ENCODE data around the gene SPOCK1.
"Not testable (repeated sequence)": the region's sequence is repeated elsewhere in the genome, so short reads cannot be mapped to it uniquely, and the experiment has no call there.

SPOCK1 gene

DNA sequence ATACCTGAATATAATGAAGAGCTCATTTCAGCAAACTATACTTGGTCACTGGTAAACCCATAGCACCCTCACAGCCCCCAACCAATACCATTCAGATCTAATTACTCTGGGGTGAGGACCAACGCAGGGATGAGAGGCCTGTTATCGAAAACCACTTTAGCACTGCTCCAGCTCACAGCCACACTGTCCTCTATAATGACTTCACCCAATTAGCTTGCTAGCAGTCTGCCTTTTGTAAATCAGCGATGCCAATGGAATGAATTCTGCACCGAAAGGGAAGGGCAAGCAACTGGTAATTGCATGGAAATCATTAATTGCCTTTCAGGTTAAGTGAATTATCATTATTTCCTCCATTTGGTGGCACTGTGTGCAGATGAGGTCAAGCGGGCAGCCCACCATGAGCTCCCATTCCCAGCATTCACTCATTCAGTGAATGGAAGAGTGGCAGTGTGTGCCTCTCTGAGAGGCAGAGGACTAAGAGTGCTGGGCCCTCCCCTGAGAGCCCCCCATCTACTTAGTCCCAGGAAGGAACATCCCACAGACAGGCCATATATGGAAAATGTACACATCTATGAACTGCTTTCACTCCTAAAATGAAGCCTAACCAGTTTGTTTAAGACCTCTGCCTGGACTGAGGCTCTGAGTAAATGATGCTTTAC is 262.1 kb downstream of the SPOCK1 start:
- no peaks in the 10 kb centered on the region for H3K36me3 ChIP-seq (ENCODE audit: insufficient read depth, low read depth, low read length)
- no peak overlapping the region for H3K9ac ChIP-seq (ENCODE audit: low read depth, low read length)
- H3K4me3 ChIP-seq (ENCODE audit: low read length) = no peak overlapping the region
- no peaks in the 10 kb centered on the region for H3K4me1 ChIP-seq (ENCODE audit: insufficient read depth, low read length)
- no peaks in the 10 kb centered on the region for H3K27me3 ChIP-seq (ENCODE audit: insufficient read depth, low read length)
- no peaks in the 10 kb centered on the region for H3K9me3 ChIP-seq (ENCODE audit: insufficient read depth, low read depth, low read length)
- no peak overlapping the region for H3K27ac ChIP-seq (ENCODE audit: low read length)

DNA sequence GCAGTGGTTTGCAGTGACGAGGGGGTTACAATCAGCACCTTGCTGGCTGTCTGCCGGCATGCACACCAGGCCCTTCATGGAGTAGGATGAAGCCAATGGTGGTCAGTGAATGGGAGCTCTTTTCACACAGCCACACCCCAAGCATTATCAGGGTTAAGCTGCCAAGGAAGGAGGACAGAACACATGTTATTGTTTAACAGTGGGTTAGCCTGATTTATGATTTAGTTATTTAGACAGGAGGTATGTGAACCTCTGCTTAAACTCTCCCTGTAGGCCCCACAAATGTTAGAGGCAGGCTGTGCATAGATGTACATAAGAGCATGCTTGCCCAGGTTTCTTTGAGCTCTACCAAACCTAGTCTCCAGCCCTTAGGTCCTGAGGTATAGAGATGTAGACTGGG is 262.9 kb downstream of the SPOCK1 start:
- H3K36me3 ChIP-seq (ENCODE audit: insufficient read depth, low read depth, low read length) = no peaks in the 10 kb centered on the region
- no peaks in the 10 kb centered on the region for H3K4me1 ChIP-seq (ENCODE audit: insufficient read depth, low read length)
- no peak overlapping the region for H3K27ac ChIP-seq (ENCODE audit: low read length)
- H3K27me3 ChIP-seq (ENCODE audit: insufficient read depth, low read length) = no peaks in the 10 kb centered on the region
- no peak overlapping the region for H3K4me3 ChIP-seq (ENCODE audit: low read length)
- H3K9me3 ChIP-seq (ENCODE audit: insufficient read depth, low read depth, low read length) = no peaks in the 10 kb centered on the region
- no peak overlapping the region for H3K9ac ChIP-seq (ENCODE audit: low read depth, low read length)

DNA sequence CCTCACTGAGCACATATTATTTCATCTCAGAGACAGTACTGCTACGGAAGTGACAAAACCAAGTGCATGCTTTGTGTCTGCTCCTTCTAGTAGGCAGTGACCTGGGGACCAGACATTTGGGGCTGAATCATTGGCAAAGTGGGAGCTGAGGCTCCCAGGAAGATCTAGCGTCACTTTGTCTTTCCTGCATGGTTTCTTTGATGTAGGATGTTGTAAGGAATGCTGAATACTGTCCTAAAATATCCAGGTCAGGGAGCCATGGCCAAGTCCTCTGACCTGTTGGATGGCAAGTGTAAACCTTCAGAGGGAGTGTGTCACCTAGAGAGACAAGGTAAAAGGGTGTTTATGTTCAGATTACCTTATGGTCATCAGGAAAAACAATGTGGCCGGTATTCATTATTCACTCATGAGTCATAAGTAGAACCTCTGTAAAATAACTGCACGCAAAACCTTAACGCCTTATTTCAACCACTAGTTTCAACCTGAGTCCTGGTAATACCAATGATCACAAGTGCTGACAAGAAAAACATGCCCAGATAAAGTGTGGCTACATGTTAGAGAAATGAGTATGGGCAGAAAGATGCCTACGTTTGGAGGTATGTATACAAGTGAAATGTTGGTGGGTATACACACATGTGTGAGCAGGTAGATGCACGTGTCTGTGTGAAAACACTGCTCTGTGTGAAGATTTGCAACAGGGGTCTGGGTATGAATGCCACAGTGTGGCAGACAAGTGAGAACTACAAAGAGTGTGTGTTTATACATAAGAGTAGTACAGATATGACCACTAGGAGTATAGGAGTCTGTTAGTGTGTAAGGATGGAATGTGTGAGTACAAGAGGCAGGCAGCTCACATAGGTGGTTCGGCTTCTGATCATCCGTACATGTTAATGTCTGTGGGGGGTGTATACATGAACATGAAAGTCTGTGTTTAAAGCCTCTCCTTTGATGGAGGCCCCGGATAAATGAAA is 263.9 kb downstream of the SPOCK1 start:
- Histone ChIP-seq H3K27ac (ENCODE audit: low read length) (no peak overlapping the region), H3K4me1 (ENCODE audit: insufficient read depth, low read length) (no peaks in the 10 kb centered on the region), H3K36me3 (ENCODE audit: insufficient read depth, low read depth, low read length) (no peaks in the 10 kb centered on the region), H3K4me3 (ENCODE audit: low read length) (no peak overlapping the region), H3K9ac (ENCODE audit: low read depth, low read length) (no peak overlapping the region), H3K27me3 (ENCODE audit: insufficient read depth, low read length) (no peaks in the 10 kb centered on the region), H3K9me3 (ENCODE audit: insufficient read depth, low read depth, low read length) (no peaks in the 10 kb centered on the region)

DNA sequence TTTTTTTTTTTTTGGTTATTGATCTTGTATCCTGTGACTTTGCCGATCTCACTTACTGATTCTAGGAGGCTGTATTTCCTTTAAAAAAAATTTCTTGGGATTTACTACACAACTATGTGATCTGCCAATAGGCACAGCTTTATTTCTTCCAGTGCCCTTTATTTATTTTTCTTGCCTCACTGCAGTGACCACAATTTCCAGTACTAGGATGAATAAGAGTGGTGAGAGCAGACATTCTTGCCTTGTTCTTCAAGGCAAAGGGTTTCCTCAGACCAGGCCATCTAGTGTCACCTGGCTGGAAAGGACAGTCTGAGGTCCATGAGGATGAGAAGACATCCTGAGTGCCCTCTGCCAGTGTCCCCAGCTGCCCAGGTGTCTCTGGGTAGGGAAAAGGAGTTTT is 265.4 kb downstream of the SPOCK1 start:
- H3K9ac ChIP-seq (ENCODE audit: low read depth, low read length) = no peak overlapping the region
- no peaks in the 10 kb centered on the region for H3K36me3 ChIP-seq (ENCODE audit: insufficient read depth, low read depth, low read length)
- no peak overlapping the region for H3K27ac ChIP-seq (ENCODE audit: low read length)
- H3K9me3 ChIP-seq (ENCODE audit: insufficient read depth, low read depth, low read length) = no peaks in the 10 kb centered on the region
- H3K4me1 ChIP-seq (ENCODE audit: insufficient read depth, low read length) = no peaks in the 10 kb centered on the region
- no peak overlapping the region for H3K4me3 ChIP-seq (ENCODE audit: low read length)
- no peaks in the 10 kb centered on the region for H3K27me3 ChIP-seq (ENCODE audit: insufficient read depth, low read length)

DNA sequence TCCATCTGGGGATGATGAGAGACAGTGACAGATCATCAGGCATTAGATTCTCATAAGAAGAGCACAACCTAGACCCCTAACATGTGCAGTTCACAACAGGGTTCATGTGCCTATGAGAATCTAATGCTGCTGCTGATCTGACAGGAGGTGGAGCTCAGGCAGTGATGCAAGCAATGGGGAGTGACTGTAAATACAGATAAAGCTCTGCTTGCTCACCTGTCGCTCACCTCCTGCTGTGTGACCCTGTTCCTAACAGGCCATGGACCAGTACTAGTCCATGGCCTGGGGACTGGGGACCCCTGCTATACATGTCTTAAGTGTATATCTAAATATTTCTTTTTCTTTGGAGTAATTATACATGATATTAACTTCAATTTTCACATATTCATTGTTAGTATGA is 265.8 kb downstream of the SPOCK1 start:
- H3K9ac ChIP-seq (ENCODE audit: low read depth, low read length); H3K4me1 ChIP-seq (ENCODE audit: insufficient read depth, low read length); H3K27ac ChIP-seq (ENCODE audit: low read length); H3K36me3 ChIP-seq (ENCODE audit: insufficient read depth, low read depth, low read length); H3K9me3 ChIP-seq (ENCODE audit: insufficient read depth, low read depth, low read length); H3K4me3 ChIP-seq (ENCODE audit: low read length); H3K27me3 ChIP-seq (ENCODE audit: insufficient read depth, low read length): not testable (repeated sequence)

DNA sequence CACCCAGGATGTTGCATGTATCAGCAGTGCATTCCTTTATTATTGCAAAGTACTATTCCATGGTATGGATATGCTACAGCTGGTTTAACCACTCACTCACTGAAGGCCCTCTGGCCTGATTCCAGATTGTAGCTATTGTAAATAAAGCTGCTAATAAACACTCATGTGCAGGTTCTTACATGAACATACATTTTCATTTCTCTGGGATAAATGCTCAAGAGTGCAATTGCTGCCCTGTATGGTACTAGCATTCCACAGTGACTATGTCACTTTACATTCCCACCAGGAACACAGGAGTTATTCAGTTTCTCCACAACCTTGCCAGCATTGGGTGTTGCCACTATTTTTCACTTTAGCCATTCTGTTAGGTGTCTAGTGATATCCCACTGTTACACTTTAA is 267.6 kb downstream of the SPOCK1 start:
- Histone ChIP-seq H3K27ac (ENCODE audit: low read length) (no peak overlapping the region), H3K4me3 (ENCODE audit: low read length) (no peak overlapping the region), H3K36me3 (ENCODE audit: insufficient read depth, low read depth, low read length) (no peaks in the 10 kb centered on the region), H3K4me1 (ENCODE audit: insufficient read depth, low read length) (no peaks in the 10 kb centered on the region), H3K9ac (ENCODE audit: low read depth, low read length) (no peak overlapping the region), H3K9me3 (ENCODE audit: insufficient read depth, low read depth, low read length) (no peaks in the 10 kb centered on the region), H3K27me3 (ENCODE audit: insufficient read depth, low read length) (no peaks in the 10 kb centered on the region)

DNA sequence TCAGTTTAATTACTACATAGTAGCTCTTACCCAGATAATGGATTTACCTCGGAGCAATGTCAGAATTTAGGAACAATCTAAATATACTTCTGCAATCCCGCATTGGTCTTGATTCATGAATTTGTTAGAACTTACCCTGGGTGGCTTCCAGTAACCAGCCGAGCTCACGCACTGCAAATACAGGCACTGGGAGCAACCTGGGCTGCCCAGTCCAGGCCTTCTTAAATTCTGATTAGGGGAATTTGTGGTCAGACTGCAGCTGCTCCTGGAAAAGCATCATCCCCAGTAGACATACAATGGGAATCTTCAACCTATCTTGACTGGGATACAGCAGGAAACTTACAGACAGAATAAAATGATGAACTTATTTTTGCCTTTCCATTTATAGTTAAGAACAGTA is 270.3 kb downstream of the SPOCK1 start:
- Histone ChIP-seq H3K4me3 (ENCODE audit: low read length) (no peak overlapping the region), H3K27ac (ENCODE audit: low read length) (no peak overlapping the region), H3K9ac (ENCODE audit: low read depth, low read length) (no peak overlapping the region), H3K4me1 (ENCODE audit: insufficient read depth, low read length) (no peaks in the 10 kb centered on the region), H3K36me3 (ENCODE audit: insufficient read depth, low read depth, low read length) (no peaks in the 10 kb centered on the region), H3K27me3 (ENCODE audit: insufficient read depth, low read length) (no peaks in the 10 kb centered on the region), H3K9me3 (ENCODE audit: insufficient read depth, low read depth, low read length) (no peaks in the 10 kb centered on the region)

DNA sequence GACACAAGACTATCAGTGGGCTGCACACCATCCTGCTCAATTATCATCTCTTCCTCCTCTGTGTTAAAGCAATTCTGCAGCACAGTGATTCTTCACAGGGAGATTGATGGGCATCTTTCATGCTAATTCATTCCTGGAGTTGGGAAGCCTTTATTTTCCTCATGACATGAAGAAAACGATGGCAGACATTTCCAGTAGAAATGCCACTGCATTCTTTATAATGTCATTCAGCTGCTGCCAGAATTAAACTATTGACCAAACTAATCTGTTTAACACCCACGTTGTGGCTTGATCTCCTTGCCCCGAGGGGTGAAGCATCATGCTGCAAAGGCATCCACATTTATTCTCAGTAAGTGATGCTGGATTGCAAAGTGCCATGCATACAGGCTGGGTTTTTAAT is 273.0 kb downstream of the SPOCK1 start:
- no peaks in the 10 kb centered on the region for H3K27me3 ChIP-seq (ENCODE audit: insufficient read depth, low read length)
- no peak overlapping the region for H3K27ac ChIP-seq (ENCODE audit: low read length)
- H3K9ac ChIP-seq (ENCODE audit: low read depth, low read length) = no peak overlapping the region
- no peaks in the 10 kb centered on the region for H3K9me3 ChIP-seq (ENCODE audit: insufficient read depth, low read depth, low read length)
- H3K4me3 ChIP-seq (ENCODE audit: low read length) = no peak overlapping the region
- no peaks in the 10 kb centered on the region for H3K4me1 ChIP-seq (ENCODE audit: insufficient read depth, low read length)
- H3K36me3 ChIP-seq (ENCODE audit: insufficient read depth, low read depth, low read length) = no peaks in the 10 kb centered on the region

DNA sequence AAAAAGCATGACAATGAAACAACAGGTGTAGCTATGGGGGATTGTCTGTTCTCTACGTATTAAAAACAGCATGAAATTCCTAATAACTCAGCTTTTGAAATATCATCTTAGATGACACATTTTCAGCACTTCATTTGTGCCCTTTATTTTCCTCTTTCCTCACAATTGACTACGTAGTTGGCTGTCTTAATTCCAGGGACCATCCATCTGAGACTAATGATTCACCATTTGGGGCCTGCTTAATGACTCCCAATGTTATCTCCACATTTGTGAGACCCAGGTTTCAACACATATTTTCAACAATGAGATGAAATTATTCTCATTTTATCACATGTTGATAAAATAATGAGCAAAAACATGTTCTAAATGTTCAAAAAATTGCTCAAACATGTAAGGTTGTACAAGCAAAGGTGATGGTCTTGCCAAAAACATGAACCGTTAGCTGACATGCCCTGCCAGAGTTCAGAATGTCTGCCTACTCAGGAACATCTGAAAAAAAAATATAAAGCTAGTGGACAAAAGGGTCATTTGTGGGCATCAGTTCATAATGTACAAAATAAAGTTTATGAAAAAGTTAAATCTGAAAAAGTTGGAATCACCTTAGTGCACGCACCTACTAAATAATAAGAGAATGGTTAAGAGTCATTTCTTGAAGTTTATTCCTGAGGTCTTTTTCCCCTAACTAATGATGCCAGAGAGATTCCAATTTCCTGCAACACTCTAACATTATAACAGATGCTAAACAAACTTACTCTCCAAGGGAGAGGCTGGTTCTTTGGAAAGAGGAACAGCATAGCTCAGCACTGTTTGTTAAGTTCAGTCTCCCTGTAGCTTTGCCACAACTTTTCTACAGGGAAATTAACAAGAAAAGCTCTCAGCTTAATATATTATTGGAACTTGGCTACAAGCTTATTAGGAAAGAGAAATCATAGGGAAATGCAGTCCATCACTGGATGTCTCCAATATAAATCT is 275.5 kb downstream of the SPOCK1 start:
- Histone ChIP-seq H3K4me3 (ENCODE audit: low read length) (no peak overlapping the region), H3K9me3 (ENCODE audit: insufficient read depth, low read depth, low read length) (no peaks in the 10 kb centered on the region)

DNA sequence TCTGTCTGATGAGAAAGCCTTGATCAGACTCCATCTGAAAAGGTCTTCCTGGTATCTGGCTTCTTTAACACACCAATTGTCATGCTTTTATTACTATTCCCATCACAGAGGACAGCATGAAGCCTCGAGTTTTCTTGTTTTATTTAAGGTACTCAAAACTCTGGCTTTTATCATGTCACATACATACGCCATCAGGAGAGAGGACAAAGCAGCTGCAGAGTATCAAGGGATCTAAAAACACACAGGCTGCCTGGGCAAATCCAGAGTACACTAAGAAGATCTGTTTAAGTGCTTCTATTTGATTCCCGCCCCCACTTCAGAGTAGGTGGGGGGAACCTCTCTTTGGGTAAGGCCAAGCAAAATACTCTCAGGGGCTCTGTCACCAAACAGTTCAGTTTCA is 277.2 kb downstream of the SPOCK1 start:
- Histone ChIP-seq H3K36me3 (ENCODE audit: insufficient read depth, low read depth, low read length) (no peaks in the 10 kb centered on the region), H3K4me3 (ENCODE audit: low read length) (no peak overlapping the region), H3K9me3 (ENCODE audit: insufficient read depth, low read depth, low read length) (no peaks in the 10 kb centered on the region), H3K27me3 (ENCODE audit: insufficient read depth, low read length) (no peaks in the 10 kb centered on the region), H3K4me1 (ENCODE audit: insufficient read depth, low read length) (no peaks in the 10 kb centered on the region), H3K27ac (ENCODE audit: low read length) (no peak overlapping the region), H3K9ac (ENCODE audit: low read depth, low read length) (no peak overlapping the region)

More for the DNA sequence above, 275.5 kb downstream of the SPOCK1 start:
- H3K4me1 ChIP-seq (ENCODE audit: insufficient read depth, low read length) = no peaks in the 10 kb centered on the region
- H3K27ac ChIP-seq (ENCODE audit: low read length) = no peak overlapping the region
- H3K27me3 ChIP-seq (ENCODE audit: insufficient read depth, low read length) = no peaks in the 10 kb centered on the region
- H3K36me3 ChIP-seq (ENCODE audit: insufficient read depth, low read depth, low read length) = no peaks in the 10 kb centered on the region
- H3K9ac ChIP-seq (ENCODE audit: low read depth, low read length) = no peak overlapping the region

DNA sequence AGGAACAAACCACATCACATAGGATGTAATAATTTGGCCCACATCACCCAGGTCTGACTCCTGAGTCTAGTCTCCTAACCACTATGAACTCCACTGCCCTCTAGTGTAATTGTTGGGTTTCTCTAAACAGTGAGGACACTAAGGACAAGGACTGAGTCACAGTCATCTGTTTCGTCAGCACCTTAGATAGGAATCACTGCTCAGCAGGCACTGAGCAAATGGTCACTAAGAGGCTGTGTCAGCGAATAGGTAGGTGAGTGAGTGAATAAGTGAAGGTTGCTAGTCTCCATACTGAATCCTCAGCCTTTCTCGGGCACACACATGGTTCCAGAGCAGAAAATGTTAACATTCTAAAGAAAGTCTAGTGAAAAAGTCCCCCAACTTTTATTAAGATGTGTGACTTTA is 278.6 kb downstream of the SPOCK1 start:
- no peaks in the 10 kb centered on the region for H3K4me1 ChIP-seq (ENCODE audit: insufficient read depth, low read length)
- H3K4me3 ChIP-seq (ENCODE audit: low read length) = no peak overlapping the region
- no peaks in the 10 kb centered on the region for H3K27me3 ChIP-seq (ENCODE audit: insufficient read depth, low read length)
- no peak overlapping the region for H3K27ac ChIP-seq (ENCODE audit: low read length)
- H3K36me3 ChIP-seq (ENCODE audit: insufficient read depth, low read depth, low read length) = no peaks in the 10 kb centered on the region
- H3K9ac ChIP-seq (ENCODE audit: low read depth, low read length) = no peak overlapping the region
- H3K9me3 ChIP-seq (ENCODE audit: insufficient read depth, low read depth, low read length) = no peaks in the 10 kb centered on the region

Data from iPS-20b (cell line).